Fibroblast of the conjunctiva (primary cell): ENCODE measurements around the gene CILP.

ENCODE experiments used
- DNase-seq: peaks from one replicate; pipeline ENCODE4 v3.0.0-alpha.2; 2010; ENCODE audit warnings: low read depth

Gene CILP

DNA sequence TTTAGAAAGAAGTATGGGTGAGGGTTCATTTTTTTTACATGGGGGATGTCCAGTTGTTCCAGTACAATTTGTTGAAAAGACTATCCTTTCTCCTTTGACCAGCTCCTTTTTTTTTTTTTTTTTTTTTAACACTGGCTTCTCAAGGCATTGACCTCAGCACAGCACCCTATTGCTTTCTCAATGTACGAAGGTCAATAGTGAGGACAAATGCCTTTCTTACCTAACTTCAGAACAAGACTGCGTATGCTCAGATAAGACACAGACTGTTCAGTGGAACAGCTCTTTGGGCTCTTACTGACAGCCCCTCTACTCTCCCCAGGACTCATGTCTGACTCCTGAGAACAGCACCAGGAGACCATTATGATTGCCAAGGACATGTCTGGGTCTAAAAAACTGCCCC is 10.4 kb upstream of the CILP start:
- DNase-seq = no peak

DNA sequence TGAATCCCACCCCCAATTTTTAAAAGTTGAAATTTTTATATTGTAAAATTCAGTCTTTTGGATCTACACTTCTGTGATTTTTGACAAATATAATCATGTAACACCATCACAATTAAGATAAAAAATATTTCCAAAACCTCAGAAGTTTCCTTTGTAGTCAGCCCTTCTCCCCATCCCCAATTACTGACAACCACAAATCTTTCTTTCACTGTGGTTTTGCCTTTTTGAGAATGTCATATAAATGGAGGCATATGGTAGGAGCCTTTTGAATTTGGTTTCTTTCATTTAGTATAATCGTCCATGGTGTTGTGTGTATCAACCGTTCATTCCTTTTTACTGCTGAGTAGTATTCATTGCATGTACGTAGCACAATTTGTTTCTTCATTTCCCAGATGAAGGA is 7.9 kb upstream of the CILP start:
- no peak for DNase-seq

DNA sequence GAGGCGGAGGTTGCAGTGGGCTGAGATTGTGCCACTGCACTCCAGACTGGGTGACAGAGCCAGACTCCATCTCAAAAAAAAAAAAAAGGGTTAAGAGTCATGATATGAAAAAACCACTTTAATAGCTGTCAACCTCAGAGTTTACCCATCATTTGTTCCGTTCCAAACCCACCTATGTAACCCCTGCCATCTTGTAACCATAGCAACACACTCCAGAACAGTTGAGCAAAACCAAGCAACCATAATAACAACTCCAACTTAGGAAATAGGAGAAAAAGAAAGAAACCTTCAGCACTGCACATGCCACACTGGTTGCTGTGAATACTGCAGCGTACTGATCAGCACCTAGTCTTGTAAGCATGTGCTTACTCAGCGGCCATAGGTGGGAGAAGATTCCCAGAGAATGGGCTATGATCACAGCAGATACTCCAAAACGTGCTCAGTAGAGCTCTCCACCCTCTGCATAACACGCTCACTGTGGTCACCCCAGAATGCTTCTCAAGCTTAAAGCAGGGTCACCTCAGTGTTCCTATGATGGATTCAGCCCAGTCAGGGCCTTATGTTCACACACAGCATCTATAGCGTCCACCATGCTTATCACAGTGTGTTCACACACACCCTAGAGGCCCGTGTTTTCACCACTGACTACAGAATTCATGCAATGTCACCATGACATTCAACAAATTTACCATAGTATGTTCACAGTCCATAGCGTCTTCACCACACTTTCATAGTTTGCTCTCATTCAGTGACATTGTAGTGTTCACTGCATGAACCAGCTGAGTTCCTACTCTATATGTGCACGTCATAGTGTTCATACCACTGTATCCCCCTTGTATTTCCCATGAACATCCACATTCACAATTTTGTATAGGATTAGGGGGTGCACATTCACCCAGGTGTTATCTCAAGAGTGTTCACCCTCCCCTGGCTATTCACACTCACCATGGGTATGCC is 6.5 kb upstream of the CILP start:
- no peak for DNase-seq

DNA sequence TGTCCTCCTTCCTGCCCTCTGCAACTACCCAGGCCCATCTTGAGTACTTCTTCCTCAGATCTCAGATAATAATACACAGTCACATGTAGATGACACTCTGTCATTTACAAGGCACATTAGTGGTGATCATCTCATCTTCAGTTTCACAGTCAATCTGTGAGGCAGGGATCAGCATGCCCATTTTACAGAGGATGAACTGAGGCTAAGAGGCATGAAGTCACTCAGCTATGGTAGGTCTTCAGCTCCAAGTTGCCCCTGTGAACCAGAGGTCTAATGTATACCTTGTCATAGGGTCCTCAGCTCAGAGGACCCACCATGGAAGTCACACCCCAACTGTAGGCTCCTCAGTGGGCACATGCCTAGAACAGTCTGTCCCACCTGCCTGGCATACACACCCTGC is 4.2 kb upstream of the CILP start:
- no peak for DNase-seq

DNA sequence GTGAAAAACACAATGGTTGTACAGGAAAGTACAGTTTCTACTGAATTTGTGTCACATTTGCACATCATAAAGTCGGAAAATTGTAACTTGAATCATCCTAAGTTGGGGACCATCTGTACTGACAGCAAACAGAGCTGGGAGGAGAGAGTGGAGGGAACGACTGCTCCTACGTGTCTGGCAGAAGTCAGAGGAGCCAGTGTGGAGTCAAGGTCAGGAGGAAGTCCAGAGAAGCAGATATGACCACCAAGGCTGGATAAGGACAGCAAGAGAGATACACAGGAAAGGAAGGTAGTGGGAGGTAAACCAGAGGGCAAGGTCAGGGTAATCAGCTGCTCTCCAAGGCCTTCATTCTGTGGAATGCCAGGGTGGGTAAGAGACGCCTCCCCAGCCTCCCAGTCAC is 2.7 kb upstream of the CILP start:
- DNase-seq = no peak

DNA sequence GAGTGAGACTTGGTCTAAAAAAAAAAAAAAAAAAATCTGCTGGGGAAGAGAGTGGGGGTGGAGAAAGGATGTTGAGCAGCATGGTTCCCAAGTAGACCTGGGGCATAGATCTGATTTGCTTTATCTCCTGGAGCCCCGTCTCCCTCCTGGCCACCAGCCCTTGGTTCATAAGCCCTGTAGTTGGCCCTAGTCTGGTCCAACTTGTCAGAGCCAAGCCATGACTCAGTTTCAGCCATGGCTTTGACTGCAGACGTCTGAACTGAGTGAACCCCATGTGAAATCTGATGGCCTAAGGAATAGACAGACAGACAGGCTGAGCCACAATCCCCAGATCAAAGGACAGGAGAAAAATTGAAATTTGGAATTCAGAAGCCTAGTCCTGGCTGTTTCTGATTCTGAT is 2.0 kb upstream of the CILP start:
- no peak for DNase-seq

DNA sequence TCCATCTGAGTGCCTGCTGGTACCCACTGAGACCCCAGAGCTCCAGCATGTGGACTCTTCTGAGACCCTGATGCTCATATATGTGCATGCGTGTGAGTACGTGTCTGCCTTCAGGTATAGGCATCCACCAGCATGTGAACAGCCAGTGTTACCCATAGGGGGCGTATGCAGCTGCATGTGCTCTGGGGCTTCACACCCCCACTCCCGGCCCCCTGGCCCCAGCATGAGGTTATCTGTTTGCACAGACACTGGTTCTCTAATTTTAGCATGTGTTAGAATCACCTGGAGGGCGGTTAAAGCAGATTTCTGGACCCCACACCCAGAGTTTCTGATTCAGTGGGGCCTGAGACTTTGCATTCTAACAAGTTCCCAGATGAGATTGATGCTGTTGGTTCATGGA is 824 bp upstream of the CILP start:
- no peak for DNase-seq

DNA sequence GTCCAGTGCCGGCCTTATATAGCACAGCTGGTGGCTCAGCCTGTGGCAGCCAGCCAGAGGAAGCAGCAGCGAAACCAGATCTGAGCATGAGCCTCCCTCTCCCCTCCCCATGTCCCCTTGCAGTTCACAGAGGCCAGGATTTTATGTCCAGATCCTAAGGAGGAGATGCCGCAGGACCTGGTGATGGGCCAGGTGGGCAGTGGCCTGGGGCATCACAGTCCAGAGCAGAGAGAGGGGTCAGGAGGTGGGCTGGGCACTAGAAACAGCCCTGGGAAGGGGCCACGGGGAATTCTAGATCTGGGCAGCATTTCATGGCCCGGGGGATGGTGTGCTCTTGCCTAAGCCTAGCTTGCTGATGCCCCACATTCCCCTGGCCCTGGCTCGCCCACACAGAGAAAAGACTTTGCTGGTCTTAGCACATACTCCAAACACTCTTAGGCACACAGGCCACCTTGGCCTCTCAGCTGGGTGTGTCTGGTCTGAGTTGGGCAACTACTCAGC is 259 bp upstream of the CILP start:
- peak; percentile 52 for DNase-seq

DNA sequence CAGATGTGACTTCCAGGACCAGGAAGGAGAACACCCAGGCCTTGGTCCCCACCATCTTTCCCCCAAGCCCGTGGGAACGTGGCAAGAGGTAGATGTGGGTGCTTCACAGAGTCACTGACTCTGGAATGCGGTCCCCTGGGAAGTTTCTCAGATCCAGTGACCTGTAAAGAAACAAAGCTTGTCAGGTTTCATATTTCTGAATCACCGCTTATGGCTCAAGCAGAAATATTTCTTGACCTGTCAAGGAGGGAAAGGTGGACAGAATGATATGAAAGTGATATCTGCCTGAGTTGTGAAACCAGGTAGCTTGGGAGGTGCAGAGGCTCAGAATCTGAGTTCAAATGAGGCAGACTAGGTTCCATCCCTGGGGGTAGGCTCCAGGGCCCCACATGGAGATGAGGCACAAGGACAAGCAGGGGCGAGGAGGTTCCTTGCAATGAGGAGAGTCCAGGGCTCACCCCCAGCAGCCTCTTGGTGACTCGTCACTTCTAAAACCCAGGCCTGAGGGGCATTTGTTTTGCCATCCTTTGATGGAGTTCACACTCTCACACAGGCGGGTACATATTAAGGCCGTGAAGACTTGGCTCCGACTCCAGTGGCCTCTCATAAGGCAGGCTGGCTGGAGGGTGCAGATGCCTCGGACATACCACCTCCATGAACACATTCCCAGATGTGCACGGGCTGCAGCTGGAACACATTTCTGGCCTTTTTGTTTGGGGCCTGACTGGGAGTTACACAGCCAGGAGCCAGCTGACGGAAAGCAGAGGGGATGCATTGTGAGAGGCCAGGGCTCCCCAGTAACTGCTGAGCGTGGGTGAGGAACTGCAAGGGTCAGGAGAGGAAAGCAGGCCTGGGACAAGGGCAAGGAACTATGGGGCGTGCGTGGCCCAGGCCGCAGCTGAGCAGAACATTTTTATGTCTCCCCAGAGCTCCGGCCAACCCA is 1.3 kb downstream of the CILP start:
- no peak for DNase-seq

DNA sequence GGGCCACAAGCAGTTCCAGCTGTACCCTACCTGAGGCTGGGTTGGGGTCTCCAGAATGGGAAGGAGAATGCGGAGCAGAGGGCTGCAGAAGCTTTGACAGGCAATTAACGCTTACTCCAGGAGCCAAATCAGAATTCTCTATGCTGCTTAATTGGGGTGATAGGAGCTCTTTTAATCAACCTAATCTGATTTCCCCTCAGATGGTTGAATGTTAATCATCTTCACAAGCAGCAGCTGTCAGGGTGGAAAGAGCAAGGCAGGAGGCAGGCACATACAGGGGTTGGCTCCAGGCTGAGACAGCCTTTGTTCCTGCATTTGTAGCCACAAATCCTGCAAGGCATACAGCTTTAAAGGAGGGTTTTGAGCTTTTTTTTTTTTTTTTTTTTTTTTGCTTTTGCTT is 2.6 kb downstream of the CILP start:
- no peak for DNase-seq

DNA sequence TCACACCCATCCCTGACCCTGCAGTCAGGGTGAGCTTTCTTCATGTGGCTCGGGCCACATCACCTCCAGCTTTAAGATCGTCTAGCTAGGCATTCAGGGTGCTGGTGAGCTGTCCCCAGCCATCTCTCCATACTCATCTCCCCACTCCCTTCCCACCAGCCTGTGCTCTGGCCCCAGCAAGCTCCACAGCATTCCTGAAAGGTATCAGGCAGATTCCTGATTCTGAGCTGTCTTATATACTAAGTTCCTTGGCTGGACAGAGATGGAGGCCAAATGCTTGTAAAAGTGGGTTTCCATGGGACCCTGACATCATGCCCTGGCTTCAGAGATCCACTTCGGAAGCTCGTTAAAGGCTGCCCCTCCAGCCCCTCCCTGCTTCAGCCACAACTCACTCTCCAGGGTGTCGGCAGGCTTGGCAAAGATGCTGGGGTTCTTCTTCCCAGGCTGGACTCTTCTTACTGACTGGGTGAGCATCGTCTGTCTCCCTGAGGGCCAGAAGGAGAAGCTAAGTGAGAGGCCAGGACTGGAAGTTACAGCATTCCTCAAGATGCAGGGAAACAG is 3.9 kb downstream of the CILP start:
- no peak for DNase-seq

DNA sequence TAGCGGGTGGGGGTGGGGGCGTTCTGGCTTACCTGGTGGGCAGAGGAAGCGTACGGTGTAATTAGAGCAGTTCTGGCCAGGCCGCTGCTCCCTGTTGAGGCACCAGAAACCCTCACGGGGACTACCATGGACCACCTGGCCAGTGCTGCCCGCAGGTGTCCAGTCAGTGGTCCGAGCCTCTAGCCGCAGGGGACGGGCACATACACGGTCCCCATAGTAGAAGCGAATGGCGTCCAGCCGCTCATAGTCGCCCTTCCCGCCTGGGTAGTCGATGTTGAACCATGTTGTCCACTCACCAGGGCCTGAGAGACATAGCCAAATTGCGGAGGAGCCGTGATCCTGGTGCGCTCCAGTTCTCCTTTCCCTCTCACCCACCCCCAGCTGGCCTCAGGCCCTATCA is 4.5 kb downstream of the CILP start:
- no peak for DNase-seq

DNA sequence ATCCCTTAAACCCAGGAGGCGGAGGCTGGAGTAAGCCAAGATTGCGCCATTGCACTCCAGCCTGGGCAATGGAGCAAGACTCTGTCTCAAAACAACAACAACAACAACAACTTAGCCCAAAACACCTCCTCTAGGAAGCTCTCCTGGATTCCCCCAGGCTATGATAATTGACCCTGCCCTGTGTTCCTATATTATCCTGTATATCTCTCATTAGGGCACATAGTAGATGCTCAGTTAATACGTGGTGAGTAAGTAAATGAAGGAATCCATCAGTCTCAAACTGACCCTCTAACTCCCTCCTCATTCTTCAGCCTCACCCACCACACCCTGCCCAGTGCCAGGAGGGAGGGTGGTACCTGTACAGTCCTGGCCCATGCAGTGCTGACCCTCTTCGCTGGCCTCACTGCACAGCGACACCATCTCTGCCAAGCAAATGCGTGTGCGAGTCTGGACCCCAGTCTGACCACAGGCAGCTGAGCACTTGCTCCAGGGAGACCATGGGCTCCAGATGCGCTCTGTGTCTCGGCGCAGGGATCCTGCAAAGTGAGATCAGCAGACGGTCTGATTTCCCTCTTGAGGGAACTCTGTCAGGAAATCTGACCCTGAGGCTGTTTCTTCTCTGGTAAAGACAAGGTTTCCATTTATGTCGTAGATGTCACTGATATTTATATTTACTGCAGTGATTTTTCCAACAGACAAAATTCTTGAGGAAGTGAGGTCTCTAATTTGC is 6.2 kb downstream of the CILP start:
- DNase-seq = no peak

DNA sequence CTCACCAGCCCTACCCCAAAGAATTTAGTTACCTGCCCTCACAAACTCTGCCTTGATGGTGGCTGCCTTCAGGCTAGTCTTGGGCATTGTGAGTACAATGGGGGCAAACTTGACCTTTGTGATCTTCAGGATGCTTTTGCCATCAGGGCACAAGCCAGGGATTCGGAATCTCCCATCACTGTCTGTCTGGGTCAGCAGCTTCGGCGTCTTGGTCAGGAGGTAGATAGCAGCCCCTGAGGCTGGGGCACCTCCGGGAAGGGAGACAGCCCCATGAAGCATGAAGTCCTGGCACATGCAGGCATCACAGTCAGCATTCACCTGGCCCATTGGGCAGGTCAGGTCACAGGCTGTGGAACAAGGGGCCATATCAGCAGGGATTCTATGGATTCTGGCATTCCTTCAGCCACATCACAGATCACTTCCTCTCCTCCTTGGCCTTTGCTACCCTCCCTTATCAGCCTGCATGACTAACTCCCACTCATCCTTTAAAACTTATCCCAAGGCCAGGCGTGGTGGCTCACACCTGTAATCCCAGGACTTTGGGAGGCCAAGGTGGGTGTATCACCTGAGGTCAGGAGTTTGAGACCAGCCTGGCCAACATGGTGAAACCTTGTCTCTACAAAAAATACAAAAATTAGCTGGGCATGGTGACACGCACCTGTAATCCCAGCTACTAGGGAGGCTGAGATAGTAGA is 6.9 kb downstream of the CILP start:
- no peak for DNase-seq

DNA sequence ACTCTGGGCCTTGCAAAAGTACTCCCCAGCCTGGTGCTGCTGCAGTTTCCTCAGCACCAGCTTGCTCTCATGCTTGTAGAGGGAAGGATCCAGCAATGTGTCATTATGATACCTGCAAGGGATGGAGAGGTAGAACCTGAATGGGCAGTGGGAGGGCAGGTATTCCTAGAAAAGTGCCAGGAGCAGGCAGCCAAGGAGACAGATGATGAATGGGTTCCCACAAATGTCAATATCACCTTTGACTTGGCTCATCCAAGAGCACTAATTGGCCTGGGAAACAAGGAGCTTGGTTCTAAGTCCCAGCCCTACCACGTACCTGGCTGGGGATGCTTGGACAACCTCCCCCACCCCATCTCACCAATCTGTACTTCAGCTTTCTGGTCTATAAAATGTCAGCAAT is 9.4 kb downstream of the CILP start:
- DNase-seq = no peak

DNA sequence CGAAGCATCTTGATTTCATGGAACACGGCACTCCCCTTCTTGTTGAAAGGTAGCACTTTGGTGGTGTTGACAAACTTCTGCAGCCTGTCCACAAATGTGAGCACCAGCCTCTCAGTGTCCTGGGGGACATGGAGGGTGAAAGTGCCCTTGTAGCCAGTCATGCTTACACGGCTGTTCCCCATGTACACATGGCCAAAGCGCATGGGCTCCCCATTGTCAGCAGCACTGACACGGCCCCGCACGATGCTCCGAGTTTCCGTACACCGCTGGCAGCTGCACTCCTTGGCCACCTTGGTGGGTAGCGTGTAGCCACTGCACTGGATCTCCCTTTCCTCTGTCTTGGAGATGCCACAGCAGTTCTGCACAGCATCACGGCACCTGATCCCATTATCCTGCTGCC is 12.7 kb downstream of the CILP start:
- no peak for DNase-seq

DNA sequence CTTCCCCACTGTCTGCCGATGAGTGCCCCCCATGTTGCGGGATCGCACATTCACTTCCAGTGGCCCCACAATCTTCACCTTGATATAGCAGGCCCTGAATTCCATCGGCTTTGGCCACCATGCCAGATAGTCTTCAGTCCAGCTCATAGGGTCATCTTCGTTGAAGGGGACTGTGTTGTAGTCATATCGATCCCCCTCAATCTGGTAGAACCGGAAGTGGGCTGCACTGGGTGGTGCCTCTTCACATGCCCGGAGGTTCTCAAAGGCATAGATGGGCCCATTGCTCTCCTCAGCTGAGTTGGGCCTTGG is 14.0 kb downstream of the CILP start:
- no peak for DNase-seq

DNA sequence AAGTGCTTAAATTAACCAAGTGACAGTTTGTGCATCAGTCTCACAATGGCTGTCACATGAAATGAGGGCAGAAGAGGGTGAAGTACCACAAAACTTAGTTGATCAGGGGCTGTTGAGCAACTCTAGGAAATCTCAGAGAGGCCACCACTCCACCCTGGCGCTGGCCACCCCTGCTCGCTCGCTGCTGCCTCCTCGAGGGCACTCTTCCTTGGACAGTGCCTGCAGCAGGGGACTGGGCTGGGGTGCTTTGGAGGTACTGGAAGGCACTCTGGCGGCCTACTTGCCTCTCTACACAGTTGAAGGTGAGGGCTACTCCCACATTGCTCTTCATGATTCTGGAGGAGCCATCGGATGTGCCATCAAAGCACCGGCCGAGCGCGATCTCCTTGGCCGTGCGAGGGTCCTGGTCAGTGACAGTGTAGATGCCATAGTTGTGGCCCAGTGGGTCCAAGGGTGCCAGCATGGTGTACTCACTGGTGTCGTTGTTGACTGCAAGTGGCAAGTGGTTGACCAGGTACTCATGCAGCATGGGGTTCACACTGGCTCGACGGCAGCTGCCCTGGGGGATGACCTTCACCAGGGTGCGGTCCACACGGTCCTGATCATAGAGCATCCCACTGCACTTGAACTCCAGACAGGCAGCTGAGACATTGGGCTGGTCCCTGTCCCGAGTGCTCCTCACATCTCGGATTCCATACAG is 14.5 kb downstream of the CILP start:
- no peak for DNase-seq

DNA sequence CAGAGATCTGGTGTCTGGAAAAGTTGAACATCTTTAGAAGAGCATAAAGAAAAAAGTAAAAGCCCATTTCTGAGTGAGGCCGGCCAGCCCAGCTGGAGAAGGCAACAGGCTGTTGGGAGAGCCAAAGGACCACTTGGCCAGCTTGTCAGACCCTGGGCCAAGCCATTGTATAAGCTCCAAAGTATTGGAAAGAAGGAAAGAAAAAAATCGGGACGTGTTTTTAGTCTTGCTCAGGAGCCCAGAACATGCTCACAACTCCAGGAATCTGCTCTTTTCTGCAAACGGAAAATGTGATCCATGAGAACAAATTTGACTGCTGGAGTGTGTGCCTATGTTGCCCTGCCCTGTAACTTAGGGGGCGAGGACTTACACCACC is 15.7 kb downstream of the CILP start:
- no peak for DNase-seq

DNA sequence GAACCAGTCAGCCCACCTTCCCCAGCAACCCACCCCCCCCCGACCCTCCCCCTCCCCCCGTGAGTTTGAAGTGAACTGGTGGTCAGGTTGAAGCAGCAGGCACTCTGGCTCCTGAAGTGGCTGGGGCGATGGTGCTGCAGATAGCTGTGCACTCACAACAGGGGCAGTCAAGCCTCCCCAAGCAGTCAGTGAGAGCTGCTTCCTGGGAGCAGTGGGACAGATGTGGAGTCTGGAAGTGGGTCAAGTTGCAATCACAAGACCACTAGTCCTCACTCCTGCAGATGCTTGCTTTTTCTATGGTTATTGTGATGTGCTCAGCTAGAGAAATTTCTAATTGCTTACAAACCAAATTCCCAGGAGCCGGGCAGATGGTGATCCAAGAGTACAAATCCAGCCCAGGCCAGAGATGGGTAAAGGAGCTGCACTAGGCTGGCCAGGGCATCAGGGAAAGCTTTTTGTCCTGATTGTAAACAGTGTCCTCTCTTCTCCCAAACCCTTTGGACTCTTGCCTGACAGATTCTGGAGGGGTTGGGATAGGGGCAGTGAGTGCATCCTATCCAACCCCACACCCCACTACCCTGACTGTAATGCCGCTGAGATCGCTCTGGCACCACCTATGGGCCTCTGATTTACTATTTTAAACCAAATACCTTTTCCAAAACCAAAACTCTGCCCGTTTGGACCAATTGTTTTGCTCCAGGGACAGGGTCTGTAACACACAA is 16.3 kb downstream of the CILP start:
- DNase-seq = no peak
